Nephron (organoid): ENCODE measurements around the gene MYOM1.

ENCODE experiments used
- H3K27ac Mint-ChIP-seq, 3 experiments: 2 replicates each; pipeline ENCODE4 v1.8.0; 2020; ENCODE audit warnings: mixed read lengths in 3 of 3, mild to moderate bottlenecking in 2 of 3, moderate library complexity in 1 of 3
- H3K27me3 Mint-ChIP-seq: 2 replicates; pipeline ENCODE4 v1.8.0; 2021; ENCODE audit warnings: low read depth, mild to moderate bottlenecking, moderate library complexity, mixed read lengths
- H3K36me3 Mint-ChIP-seq: 2 replicates; pipeline ENCODE4 v1.8.0; 2020; ENCODE audit warnings: low read depth, mixed read lengths
- H3K4me1 Mint-ChIP-seq: 2 replicates; pipeline ENCODE4 v1.8.0; 2020; ENCODE audit warnings: mixed read lengths
- H3K4me3 Mint-ChIP-seq, 3 experiments: 2 replicates each; pipeline ENCODE4 v1.8.0; 2020; ENCODE audit warnings: mild to moderate bottlenecking in 3 of 3, mixed read lengths in 3 of 3, moderate library complexity in 2 of 3
- H3K9me3 Mint-ChIP-seq: 2 replicates; pipeline ENCODE4 v1.8.0; 2020; ENCODE audit warnings: mixed read lengths
- TF ChIP-seq, protein P1 (sequence below), 3 experiments: fragments of 200-600 bp; sonication (generic); IDR thresholded peaks; one replicate each; pipeline ENCODE4 v1.5.0; 2021; ENCODE audit warnings: antibody characterized with exemption in 3 of 3; ENCODE audit not compliant: unreplicated experiment in 3 of 3

MYOM1 gene

DNA sequence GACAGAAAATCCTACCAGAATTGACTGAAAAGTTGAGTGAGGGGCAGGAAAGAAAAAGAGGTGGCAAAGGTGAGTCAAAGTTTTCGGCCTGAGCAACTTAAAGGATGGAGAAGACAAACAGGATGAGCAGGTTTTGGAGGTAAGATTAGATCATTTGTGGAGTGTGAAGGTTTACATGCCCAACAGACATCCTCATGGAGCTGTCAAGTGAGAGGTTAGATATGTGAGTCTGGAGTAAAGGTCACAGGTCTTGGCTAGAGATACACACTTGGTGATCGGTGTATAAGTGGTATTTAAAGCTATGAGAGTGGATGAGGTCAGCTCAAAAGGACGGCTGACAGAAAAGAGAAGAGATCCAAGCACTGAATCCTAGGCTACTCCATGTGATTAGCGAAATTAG, 16.7 kb upstream of the MYOM1 start:
- TF ChIP-seq, protein P1, sequence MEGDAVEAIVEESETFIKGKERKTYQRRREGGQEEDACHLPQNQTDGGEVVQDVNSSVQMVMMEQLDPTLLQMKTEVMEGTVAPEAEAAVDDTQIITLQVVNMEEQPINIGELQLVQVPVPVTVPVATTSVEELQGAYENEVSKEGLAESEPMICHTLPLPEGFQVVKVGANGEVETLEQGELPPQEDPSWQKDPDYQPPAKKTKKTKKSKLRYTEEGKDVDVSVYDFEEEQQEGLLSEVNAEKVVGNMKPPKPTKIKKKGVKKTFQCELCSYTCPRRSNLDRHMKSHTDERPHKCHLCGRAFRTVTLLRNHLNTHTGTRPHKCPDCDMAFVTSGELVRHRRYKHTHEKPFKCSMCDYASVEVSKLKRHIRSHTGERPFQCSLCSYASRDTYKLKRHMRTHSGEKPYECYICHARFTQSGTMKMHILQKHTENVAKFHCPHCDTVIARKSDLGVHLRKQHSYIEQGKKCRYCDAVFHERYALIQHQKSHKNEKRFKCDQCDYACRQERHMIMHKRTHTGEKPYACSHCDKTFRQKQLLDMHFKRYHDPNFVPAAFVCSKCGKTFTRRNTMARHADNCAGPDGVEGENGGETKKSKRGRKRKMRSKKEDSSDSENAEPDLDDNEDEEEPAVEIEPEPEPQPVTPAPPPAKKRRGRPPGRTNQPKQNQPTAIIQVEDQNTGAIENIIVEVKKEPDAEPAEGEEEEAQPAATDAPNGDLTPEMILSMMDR (IDR thresholded peaks at IDR 0.05; ENCODE audit: unreplicated experiment in 3 of 3) = no peak
- H3K9me3 Mint-ChIP-seq = peaks cover 17% of the 10 kb centered on the region

DNA sequence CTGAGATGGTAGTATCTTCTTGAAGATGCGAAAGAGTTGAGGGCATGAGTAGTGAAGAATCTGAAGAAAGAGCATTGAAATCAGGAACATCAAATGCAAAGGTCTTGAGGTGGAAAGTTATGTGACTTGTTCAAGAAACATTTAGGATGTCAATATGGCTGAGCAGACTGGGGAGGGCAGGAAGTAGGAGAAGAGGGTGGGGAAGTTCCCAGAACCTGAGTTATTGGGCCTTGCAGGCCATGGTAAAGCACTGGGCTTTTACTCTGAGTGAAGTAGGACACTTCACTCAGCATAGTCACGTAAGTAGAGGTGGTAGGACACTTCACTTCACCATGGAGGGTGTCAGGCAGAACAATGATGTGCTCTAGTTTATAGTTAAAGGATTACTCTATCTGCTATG, 16.1 kb upstream of the MYOM1 start:
- Mint-ChIP-seq H3K4me1 (no peaks in the 10 kb centered on the region), H3K4me3 (no peak overlapping the region), H3K36me3 (peaks cover 12% of the 10 kb centered on the region), H3K27me3 (no peaks in the 10 kb centered on the region), H3K27ac (no peak overlapping the region), H3K9me3 (peaks cover 15% of the 10 kb centered on the region)
- TF ChIP-seq, protein P1 (IDR thresholded peaks at IDR 0.05; ENCODE audit: unreplicated experiment in 3 of 3) = no peak

More for the DNA sequence above, 16.7 kb upstream of the MYOM1 start:
- no peaks in the 10 kb centered on the region for H3K27me3 Mint-ChIP-seq
- H3K4me1 Mint-ChIP-seq = no peaks in the 10 kb centered on the region
- H3K4me3 Mint-ChIP-seq = no peak overlapping the region
- H3K36me3 Mint-ChIP-seq = peaks cover 13% of the 10 kb centered on the region
- H3K27ac Mint-ChIP-seq = no peak overlapping the region

DNA sequence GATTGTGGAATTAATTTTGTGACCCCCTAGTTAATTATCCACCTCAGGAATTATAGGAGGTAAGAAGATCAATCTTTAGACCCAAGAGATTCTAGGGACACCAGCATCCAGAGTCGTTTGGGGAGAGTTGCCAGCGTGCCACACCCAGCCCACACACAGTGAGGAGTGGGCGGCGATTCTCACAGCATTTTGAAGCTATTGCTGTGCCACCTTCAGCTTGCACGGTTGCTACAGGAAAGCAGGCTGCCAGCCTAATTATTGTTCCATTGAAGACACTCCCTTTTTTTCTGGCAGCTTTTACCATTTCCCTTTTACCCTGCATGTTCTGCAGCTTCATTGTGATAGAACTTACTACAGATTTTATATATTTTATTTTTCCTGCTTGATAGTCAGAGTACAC, 14.7 kb upstream of the MYOM1 start:
- Mint-ChIP-seq H3K36me3 (peaks cover 4% of the 10 kb centered on the region), H3K27ac (no peak overlapping the region), H3K4me3 (no peak overlapping the region), H3K4me1 (no peaks in the 10 kb centered on the region), H3K9me3 (peaks cover 7% of the 10 kb centered on the region), H3K27me3 (no peaks in the 10 kb centered on the region)
- TF ChIP-seq, protein P1 (IDR thresholded peaks at IDR 0.05; ENCODE audit: unreplicated experiment in 3 of 3) = no peak

DNA sequence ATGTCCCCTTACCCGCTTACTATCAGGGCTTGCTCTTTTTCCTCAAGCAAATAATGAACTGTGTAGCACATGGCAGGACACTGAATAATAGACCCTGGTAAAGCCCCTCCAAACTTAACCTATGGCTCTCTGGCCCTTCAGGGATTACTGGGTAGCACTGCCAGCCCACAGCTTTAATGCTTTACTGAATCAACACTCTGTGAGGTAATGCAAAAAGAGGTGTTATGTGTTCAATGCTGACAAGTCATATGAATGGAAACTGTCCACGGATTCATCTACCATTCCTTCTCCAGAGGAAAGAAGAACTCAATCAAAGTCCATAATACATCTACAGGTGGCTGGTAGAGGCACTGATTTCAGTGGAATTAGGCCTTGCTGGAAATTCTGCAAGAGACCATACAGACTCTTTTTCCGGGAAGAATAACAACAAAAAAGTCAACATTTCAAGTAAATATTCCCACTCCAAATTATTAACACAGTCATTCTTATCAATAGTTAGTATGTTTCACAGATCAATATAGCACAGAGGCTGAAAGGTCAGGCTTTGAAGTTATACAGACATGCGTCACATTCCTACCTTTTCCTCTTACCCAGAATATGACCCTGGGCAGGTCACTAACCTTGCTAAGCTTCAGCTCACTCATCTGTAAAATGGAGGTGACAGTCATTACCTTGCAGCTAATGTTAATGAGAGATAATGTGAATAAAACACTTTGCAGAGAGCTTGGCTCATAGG, 13.8 kb upstream of the MYOM1 start:
- TF ChIP-seq, protein P1 (IDR thresholded peaks at IDR 0.05; ENCODE audit: unreplicated experiment in 3 of 3) = no peak
- Mint-ChIP-seq H3K4me1 (no peaks in the 10 kb centered on the region), H3K27ac (no peak overlapping the region), H3K9me3 (peaks cover under 1% of the 10 kb centered on the region), H3K27me3 (no peaks in the 10 kb centered on the region), H3K36me3 (no peaks in the 10 kb centered on the region), H3K4me3 (no peak overlapping the region)

DNA sequence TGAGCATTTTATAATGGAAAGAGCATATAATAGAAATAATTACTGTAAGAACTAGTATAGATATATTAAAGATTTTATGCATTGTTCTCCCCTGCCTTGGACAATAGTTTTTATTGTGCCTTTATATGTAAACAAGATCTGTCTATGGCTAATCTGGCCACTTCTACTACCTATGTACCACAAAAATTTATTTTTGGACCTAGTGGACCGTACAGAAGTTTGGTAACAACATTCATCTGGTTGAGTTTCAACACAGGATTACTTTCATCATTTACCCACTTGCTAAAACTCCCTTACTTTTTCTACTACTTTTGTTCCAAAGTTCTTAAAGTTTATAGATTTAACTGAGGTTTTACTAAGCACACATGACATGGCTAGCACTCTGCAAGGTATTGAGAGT, 13.2 kb upstream of the MYOM1 start:
- H3K4me1 Mint-ChIP-seq = no peaks in the 10 kb centered on the region
- H3K4me3 Mint-ChIP-seq = no peak overlapping the region
- TF ChIP-seq, protein P1 (IDR thresholded peaks at IDR 0.05; ENCODE audit: unreplicated experiment in 3 of 3) = no peak
- H3K27ac Mint-ChIP-seq = no peak overlapping the region
- H3K9me3 Mint-ChIP-seq = no peaks in the 10 kb centered on the region
- H3K27me3 Mint-ChIP-seq = no peaks in the 10 kb centered on the region
- H3K36me3 Mint-ChIP-seq = no peaks in the 10 kb centered on the region
